NCI-H2227 (cell line): Measurements from ENCODE around the gene ARHGAP6.
"Not testable (repeated sequence)": the region's sequence is repeated elsewhere in the genome, so short reads cannot be mapped to it uniquely, and the experiment has no call there.

Experiments
- DNase-seq: peaks from one replicate; lab custom pipeline; 2025; ENCODE audit not compliant: unreplicated experiment; lab: John Stamatoyannopoulos, UW

ARHGAP6 gene

GRCh38 chrX:11532291-11533078 is 133.2 kb downstream of the ARHGAP6 start:
- DNase-seq, result peak; percentile 1

- no peak for DNase-seq
Measured at GRCh38 chrX:11531226-11531625, 134.5 kb downstream of the ARHGAP6 start.

GRCh38 chrX:11530621-11531020 is 135.1 kb downstream of the ARHGAP6 start:
- no peak for DNase-seq

GRCh38 chrX:11528623-11529022 is 137.1 kb downstream of the ARHGAP6 start:
- DNase-seq, result no peak

GRCh38 chrX:11525685-11526084 is 140.0 kb downstream of the ARHGAP6 start:
- DNase-seq, result no peak

GRCh38 chrX:11519234-11519633 is 146.5 kb downstream of the ARHGAP6 start:
- not testable (repeated sequence) for DNase-seq

GRCh38 chrX:11509786-11510185 is 155.9 kb downstream of the ARHGAP6 start:
- DNase-seq, result no peak

- no peak for DNase-seq
Measured at GRCh38 chrX:11504234-11504633, 161.5 kb downstream of the ARHGAP6 start.

- no peak for DNase-seq
Measured at GRCh38 chrX:11499076-11500044, 166.4 kb downstream of the ARHGAP6 start.

- not testable (repeated sequence) for DNase-seq
Measured at GRCh38 chrX:11491375-11491774, 174.3 kb downstream of the ARHGAP6 start.

GRCh38 chrX:11484290-11484689 is 181.4 kb downstream of the ARHGAP6 start:
- no peak for DNase-seq

- DNase-seq, result no peak
Measured at GRCh38 chrX:11481035-11481434, 184.7 kb downstream of the ARHGAP6 start.

- DNase-seq, result no peak
Measured at GRCh38 chrX:11480626-11481025, 185.1 kb downstream of the ARHGAP6 start.

- DNase-seq, result no peak
Measured at GRCh38 chrX:11478911-11479310, 186.8 kb downstream of the ARHGAP6 start.

- DNase-seq, result no peak
Measured at GRCh38 chrX:11478026-11478425, 187.7 kb downstream of the ARHGAP6 start.

GRCh38 chrX:11474576-11474975 is 191.1 kb downstream of the ARHGAP6 start:
- no peak for DNase-seq

GRCh38 chrX:11474021-11474420 is 191.7 kb downstream of the ARHGAP6 start:
- DNase-seq, result no peak

- DNase-seq, result no peak
Measured at GRCh38 chrX:11472879-11473278, 192.8 kb downstream of the ARHGAP6 start.

GRCh38 chrX:11472381-11472780 is 193.3 kb downstream of the ARHGAP6 start:
- DNase-seq, result no peak

- DNase-seq, result no peak
Measured at GRCh38 chrX:11470250-11470974, 195.3 kb downstream of the ARHGAP6 start.
